ENCODE data around the gene LMTK2. TPM values are rescaled to one million over a fixed set of nuclear protein-coding genes. Genes with fewer than 3 reads are reported as not detected.

The LMTK2 gene
- total RNA-seq (2021; ENCODE audit: unreplicated experiment) (17.8 TPM), Bru-seq, nascent RNA (percentile 75 among the genes with signal in this experiment), BruChase-seq, experiment 1, labeled RNA remaining after a 6-hour chase (percentile 79 among the genes with signal in this experiment), BruChase-seq, experiment 2, labeled RNA remaining after a 2-hour chase (percentile 74 among the genes with signal in this experiment)
- polyA plus RNA-seq (2012): 6.3 and 6.5 TPM in 2 replicates
- long read RNA-seq, partial matches to known transcripts: 25 of 29 reads
- long read RNA-seq, other reads (novel, unspliced or antisense): 4 of 29 reads

DNA sequence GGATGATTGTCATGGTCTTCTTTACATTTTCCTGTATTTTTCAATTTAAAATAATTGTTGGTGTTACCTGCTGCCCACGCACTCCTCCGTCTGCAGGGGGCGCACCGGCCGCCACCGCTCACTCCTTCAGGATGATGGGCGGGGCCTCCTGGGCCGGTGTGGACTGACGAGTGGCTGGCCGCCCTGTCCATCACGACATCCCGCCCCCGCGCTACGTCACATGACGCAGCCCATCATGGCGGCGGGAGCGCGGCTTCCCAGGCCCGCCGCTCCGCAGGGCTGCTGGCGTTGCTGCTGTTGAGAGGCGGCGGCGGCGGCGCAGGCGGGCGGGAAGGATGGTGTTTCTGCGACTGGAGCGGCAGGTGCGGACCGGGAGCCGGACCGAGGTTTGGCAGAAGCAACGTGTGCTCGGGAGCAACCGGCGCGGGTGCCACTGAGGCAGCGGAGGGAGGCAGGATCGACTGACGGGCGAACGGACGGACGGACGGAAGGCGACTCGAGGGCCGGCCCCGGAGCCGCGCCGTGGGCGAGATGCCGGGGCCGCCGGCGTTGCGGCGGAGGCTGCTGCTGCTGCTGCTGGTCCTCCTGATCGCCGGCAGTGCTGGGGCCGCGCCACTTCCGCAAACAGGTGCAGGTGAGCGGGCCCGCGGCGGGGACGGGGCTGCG lies at the start of gene LMTK2:
LMTK2 (plus strand) TSS at position 216 of the 666 bp plus-strand sequence; CDS start at position 532, 316 bp downstream.
- intact Hi-C loops (cut with micrococcal nuclease): loop anchor here (2.0 kb wide), 2 partner anchors 56 to 62 kb away; no protein-coding TSS in a partner anchor
- peak within 1 kb of the TSS; percentile 78 for H3K9ac ChIP-seq (ENCODE audit: low read length)
- no peaks in the 10 kb centered on the region for H3K9me2 ChIP-seq (ENCODE audit: insufficient read depth)
- ChIA-PET POLR2A (no interaction called here), CTCF (interaction anchor here (1.0 to 1.6 kb wide), 4 partner anchors 15 to 86 kb away, joined by 3 to 11 read pairs (median 4); no protein-coding TSS in a partner anchor), RAD21 (ENCODE audit: low non-redundant PET in 1 of 2, low total read pairs in 2 of 2, uncharacterized antibody in 2 of 2, unreplicated experiment in 2 of 2) (no interaction called here)
- H3K4me2 ChIP-seq (ENCODE audit: low read length): peak within 1 kb of the TSS; percentile 87
- H3K27ac ChIP-seq (ENCODE audit: low read depth, low read length): peak within 1 kb of the TSS; percentile 49; the same call in 1 of the 2 replicates
- no peaks in the 10 kb centered on the region for H3K27me3 ChIP-seq (ENCODE audit: insufficient read depth, low read length)
- peaks cover 4 to 16% of the 10 kb centered on the region in 2 experiments; a peak in 3 of 4 replicates for H3K4me1 ChIP-seq (ENCODE audit: control insufficient read depth in 1 of 2, insufficient read depth in 2 of 2, low read length in 2 of 2)
- H3K9me3 ChIP-seq (ENCODE audit: control insufficient read depth in 1 of 2, insufficient read depth in 1 of 2, low read depth in 1 of 2, low read length in 2 of 2): no peaks in the 10 kb centered on the region
- TF ChIP-seq EGR1 (IDR thresholded peaks at IDR 0.05; ENCODE audit: low read depth) (peak; percentile 95), SP1 (IDR thresholded peaks at IDR 0.05; ENCODE audit: low read depth) (peak; percentile 96), RAD21 (IDR thresholded peaks at IDR 0.05; ENCODE audit: low read depth) (peak; percentile 65), POLR2A (IDR thresholded peaks at IDR 0.05; ENCODE audit: borderline replicate concordance, extremely low read depth, insufficient read depth, insufficient read length) (peak; percentile 84), SIN3A (IDR thresholded peaks at IDR 0.05; ENCODE audit: low read depth) (peak; percentile 97), TCF7L2 (IDR thresholded peaks at IDR 0.05; ENCODE audit: borderline replicate concordance, extremely low read depth, insufficient read depth, insufficient read length) (peak; percentile 30), YY1 (IDR thresholded peaks at IDR 0.05; ENCODE audit: extremely low read depth, insufficient replicate concordance, low read depth, low read length) (peak; percentile 98), ELF1 (IDR thresholded peaks at IDR 0.05; ENCODE audit: borderline replicate concordance, low read depth) (no peak), POLR2AphosphoS5 (IDR thresholded peaks at IDR 0.05; ENCODE audit: low read depth, low read length) (peak; percentile 87), ZFX (IDR thresholded peaks at IDR 0.05) (peak; percentile 70; the same call in 1 of the 2 replicates), CBX3 (IDR thresholded peaks at IDR 0.05; ENCODE audit: low read depth) (peak; percentile 76), EZH2 (IDR thresholded peaks at IDR 0.05) (no peak)
- TF ChIP-seq, protein P1, sequence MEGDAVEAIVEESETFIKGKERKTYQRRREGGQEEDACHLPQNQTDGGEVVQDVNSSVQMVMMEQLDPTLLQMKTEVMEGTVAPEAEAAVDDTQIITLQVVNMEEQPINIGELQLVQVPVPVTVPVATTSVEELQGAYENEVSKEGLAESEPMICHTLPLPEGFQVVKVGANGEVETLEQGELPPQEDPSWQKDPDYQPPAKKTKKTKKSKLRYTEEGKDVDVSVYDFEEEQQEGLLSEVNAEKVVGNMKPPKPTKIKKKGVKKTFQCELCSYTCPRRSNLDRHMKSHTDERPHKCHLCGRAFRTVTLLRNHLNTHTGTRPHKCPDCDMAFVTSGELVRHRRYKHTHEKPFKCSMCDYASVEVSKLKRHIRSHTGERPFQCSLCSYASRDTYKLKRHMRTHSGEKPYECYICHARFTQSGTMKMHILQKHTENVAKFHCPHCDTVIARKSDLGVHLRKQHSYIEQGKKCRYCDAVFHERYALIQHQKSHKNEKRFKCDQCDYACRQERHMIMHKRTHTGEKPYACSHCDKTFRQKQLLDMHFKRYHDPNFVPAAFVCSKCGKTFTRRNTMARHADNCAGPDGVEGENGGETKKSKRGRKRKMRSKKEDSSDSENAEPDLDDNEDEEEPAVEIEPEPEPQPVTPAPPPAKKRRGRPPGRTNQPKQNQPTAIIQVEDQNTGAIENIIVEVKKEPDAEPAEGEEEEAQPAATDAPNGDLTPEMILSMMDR (IDR thresholded peaks at IDR 0.05 in 2 of 3, conservative IDR thresholded peaks at IDR 0.05 in 1 of 3; ENCODE audit: borderline replicate concordance in 1 of 3, insufficient read depth in 1 of 3, low read depth in 2 of 3, low read length in 2 of 3): peak; percentile 77 to 94 (median 85)
- TF ChIP-seq, protein P2, sequence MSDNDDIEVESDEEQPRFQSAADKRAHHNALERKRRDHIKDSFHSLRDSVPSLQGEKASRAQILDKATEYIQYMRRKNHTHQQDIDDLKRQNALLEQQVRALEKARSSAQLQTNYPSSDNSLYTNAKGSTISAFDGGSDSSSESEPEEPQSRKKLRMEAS (IDR thresholded peaks at IDR 0.05): peak; percentile 65
- TF ChIP-seq, protein P3, sequence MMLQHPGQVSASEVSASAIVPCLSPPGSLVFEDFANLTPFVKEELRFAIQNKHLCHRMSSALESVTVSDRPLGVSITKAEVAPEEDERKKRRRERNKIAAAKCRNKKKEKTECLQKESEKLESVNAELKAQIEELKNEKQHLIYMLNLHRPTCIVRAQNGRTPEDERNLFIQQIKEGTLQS (IDR thresholded peaks at IDR 0.05): no peak
- TF ChIP-seq, protein P4, sequence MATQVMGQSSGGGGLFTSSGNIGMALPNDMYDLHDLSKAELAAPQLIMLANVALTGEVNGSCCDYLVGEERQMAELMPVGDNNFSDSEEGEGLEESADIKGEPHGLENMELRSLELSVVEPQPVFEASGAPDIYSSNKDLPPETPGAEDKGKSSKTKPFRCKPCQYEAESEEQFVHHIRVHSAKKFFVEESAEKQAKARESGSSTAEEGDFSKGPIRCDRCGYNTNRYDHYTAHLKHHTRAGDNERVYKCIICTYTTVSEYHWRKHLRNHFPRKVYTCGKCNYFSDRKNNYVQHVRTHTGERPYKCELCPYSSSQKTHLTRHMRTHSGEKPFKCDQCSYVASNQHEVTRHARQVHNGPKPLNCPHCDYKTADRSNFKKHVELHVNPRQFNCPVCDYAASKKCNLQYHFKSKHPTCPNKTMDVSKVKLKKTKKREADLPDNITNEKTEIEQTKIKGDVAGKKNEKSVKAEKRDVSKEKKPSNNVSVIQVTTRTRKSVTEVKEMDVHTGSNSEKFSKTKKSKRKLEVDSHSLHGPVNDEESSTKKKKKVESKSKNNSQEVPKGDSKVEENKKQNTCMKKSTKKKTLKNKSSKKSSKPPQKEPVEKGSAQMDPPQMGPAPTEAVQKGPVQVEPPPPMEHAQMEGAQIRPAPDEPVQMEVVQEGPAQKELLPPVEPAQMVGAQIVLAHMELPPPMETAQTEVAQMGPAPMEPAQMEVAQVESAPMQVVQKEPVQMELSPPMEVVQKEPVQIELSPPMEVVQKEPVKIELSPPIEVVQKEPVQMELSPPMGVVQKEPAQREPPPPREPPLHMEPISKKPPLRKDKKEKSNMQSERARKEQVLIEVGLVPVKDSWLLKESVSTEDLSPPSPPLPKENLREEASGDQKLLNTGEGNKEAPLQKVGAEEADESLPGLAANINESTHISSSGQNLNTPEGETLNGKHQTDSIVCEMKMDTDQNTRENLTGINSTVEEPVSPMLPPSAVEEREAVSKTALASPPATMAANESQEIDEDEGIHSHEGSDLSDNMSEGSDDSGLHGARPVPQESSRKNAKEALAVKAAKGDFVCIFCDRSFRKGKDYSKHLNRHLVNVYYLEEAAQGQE (IDR thresholded peaks at IDR 0.05; ENCODE audit: low read depth): no peak
- TF ChIP-seq, protein P5, sequence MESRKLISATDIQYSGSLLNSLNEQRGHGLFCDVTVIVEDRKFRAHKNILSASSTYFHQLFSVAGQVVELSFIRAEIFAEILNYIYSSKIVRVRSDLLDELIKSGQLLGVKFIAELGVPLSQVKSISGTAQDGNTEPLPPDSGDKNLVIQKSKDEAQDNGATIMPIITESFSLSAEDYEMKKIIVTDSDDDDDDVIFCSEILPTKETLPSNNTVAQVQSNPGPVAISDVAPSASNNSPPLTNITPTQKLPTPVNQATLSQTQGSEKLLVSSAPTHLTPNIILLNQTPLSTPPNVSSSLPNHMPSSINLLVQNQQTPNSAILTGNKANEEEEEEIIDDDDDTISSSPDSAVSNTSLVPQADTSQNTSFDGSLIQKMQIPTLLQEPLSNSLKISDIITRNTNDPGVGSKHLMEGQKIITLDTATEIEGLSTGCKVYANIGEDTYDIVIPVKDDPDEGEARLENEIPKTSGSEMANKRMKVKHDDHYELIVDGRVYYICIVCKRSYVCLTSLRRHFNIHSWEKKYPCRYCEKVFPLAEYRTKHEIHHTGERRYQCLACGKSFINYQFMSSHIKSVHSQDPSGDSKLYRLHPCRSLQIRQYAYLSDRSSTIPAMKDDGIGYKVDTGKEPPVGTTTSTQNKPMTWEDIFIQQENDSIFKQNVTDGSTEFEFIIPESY (IDR thresholded peaks at IDR 0.05; ENCODE audit: extremely low read depth, insufficient replicate concordance, low read length): no peak
- DNase-seq (ENCODE audit: low read depth, low spot score) (peak; percentile 73), ATAC-seq (peak; percentile 98)
- H3K79me2 ChIP-seq (ENCODE audit: insufficient read depth, low read length): peaks cover 47% of the 10 kb centered on the region
- BruUV-seq (replicated peaks): no TSS peak
- H2AFZ ChIP-seq (ENCODE audit: low read depth, low read length, poor library complexity, severe bottlenecking): peak within 1 kb of the TSS; percentile 29
- no peaks in the 10 kb centered on the region for H4K20me1 ChIP-seq (ENCODE audit: insufficient read depth)
- H3K4me3 ChIP-seq (replicated peaks in 1 of 2; ENCODE audit: low read depth in 1 of 2, low read length in 2 of 2): peak within 1 kb of the TSS; percentile 75 to 96
- H3K36me3 ChIP-seq (ENCODE audit: control insufficient read depth in 1 of 2, insufficient read depth in 2 of 2, low read length in 2 of 2): no peaks in the 10 kb centered on the region

All from HCT116 (cell line).